ENCODE data around the gene STX18. TPM values are rescaled to one million over a fixed set of nuclear protein-coding genes. Genes with fewer than 3 reads are reported as not detected.
A peak's percentile ranks its signal among the peaks of the same experiment; 100 is the strongest.

Gene STX18
- total RNA-seq, 1 donor from 2014 or later, result 36.5 TPM

DNA sequence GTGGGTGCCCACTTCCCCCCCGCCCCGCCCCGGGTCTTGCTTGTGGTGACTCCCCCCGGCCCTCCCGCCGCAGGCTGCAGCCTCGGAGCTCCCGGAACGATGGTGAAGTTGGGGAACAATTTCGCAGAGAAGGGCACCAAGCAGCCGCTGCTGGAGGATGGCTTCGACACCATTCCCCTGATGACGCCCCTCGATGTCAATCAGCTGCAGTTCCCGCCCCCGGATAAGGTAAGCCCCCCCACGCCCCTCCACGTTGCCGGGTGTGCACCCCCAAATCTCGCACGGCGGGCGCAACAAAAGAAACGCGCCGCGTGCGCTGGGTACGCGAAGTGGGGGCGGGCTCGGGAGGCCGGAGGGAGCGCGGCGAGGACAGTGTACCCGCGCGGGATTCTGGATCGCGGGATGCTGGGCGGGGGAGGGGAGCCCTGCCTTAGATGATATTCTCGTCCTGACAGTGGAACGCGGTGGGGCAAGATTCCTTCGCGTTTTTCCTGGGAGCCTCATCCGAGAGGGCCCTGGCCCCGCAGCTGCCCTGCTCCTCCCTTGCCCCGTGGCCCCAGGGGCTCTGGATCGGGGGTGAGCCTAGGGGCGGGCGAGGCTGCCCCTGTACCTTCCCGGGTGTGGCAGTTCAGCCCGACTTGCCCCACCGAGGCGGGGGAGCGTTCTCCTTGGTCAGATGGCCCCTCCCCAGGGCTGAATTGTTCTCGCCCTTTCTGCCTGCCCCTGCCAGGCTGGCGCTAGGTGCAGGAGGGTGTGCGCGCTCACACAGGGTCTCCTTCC is 154.1 kb downstream of the STX18 start:
- H3K9me3 ChIP-seq, result no peaks in the 10 kb centered on the region
- intact Hi-C loops (cut with DNase I), result no loop called here
- H3K27me3 ChIP-seq (ENCODE audit: low read depth), result peaks cover 67% of the 10 kb centered on the region
- no peak overlapping the region for H3K27ac ChIP-seq
- H3K4me3 ChIP-seq, result peak overlapping the region; percentile 48
- DNase-seq (no peak), ATAC-seq (peak in 1 of 2 donors; percentile 23)
- TF ChIP-seq, protein P1, sequence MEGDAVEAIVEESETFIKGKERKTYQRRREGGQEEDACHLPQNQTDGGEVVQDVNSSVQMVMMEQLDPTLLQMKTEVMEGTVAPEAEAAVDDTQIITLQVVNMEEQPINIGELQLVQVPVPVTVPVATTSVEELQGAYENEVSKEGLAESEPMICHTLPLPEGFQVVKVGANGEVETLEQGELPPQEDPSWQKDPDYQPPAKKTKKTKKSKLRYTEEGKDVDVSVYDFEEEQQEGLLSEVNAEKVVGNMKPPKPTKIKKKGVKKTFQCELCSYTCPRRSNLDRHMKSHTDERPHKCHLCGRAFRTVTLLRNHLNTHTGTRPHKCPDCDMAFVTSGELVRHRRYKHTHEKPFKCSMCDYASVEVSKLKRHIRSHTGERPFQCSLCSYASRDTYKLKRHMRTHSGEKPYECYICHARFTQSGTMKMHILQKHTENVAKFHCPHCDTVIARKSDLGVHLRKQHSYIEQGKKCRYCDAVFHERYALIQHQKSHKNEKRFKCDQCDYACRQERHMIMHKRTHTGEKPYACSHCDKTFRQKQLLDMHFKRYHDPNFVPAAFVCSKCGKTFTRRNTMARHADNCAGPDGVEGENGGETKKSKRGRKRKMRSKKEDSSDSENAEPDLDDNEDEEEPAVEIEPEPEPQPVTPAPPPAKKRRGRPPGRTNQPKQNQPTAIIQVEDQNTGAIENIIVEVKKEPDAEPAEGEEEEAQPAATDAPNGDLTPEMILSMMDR (IDR thresholded peaks at IDR 0.05), result no peak
- no peaks in the 10 kb centered on the region for H3K36me3 ChIP-seq
- H3K4me1 ChIP-seq, result peaks cover 26% of the 10 kb centered on the region

DNA sequence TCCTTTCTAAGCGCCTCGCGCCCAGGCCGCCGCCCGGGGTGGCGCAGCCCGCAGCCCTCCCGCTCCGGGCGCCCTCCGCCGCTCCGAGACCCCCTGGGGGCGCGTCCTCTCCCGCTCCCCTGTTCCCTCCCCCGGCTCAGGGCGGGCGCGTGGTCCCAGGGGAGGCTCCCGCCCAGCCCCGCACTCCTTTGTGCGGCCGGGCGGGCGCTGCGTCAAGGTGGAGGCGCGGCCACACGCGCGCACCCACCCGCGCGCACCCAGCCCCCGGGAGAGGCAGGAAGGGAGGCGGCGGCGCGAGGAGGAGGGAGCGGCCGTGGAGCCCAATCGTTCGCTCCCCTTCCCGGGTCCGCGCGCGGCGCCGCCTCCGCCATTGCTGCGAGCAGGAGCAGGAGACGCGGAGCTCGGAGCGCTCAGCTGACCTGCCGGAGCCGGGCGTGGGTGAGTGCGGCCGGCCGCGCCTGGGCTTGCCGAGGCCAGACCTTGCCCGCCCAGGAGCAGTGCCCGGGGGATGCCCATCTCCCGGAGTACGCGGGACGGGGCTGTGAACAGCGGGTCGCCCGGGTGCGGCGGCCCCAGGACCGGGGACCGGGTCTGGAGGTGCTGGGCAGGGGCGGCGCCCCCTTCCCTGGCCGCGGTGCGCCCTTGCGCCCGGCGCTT is 155.0 kb downstream of the STX18 start, which contains the start of gene NSG1:
Gene NSG1 (plus strand): TSS at position 367 of the 657 bp plus-strand sequence. CDS start 528 bp downstream, outside the sequence.
- no peaks in the 10 kb centered on the region for H3K36me3 ChIP-seq
- TF ChIP-seq, protein P1 (IDR thresholded peaks at IDR 0.05), result no peak
- no peak within 1 kb of the TSS for H3K27ac ChIP-seq
- intact Hi-C loops (cut with DNase I), result no loop called here
- H3K4me3 ChIP-seq, result peak within 1 kb of the TSS; percentile 48
- DNase-seq (no peak), ATAC-seq (peak; percentile 51 to 58)
- H3K9me3 ChIP-seq, result no peaks in the 10 kb centered on the region
- H3K4me1 ChIP-seq, result peaks cover 26% of the 10 kb centered on the region
- H3K27me3 ChIP-seq (ENCODE audit: low read depth), result peaks cover 65% of the 10 kb centered on the region

DNA sequence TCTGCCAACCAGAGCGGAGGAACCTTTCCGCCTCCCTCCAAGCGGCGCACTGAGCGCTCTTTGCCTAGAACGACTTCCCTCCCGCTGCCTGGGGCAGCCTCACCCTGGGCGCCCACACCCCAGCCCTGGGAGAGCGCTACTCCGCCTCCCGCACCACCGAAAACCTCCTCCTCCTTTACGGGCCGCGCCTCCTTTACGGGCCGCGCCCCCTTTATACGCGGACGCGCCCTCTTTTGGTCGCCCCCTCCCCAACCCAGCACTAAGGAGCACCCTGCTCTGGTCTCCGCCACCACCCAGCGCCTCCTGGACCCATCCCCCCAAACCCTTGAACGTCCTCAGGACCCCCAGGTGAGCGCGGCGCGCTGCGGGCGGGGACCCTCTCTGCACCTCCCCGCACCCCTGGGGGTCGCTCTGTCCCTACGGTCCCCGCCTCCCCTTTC is 155.5 kb downstream of the STX18 start:
- H3K36me3 ChIP-seq, result no peaks in the 10 kb centered on the region
- intact Hi-C loops (cut with DNase I), result no loop called here
- H3K4me1 ChIP-seq, result peaks cover 26% of the 10 kb centered on the region
- peak overlapping the region; percentile 48 for H3K4me3 ChIP-seq
- H3K27ac ChIP-seq, result no peak overlapping the region
- peaks cover 65% of the 10 kb centered on the region for H3K27me3 ChIP-seq (ENCODE audit: low read depth)
- peak; percentile 31 to 32 for ATAC-seq
- no peak for DNase-seq
- TF ChIP-seq, protein P1 (IDR thresholded peaks at IDR 0.05), result no peak
- H3K9me3 ChIP-seq, result no peaks in the 10 kb centered on the region

DNA sequence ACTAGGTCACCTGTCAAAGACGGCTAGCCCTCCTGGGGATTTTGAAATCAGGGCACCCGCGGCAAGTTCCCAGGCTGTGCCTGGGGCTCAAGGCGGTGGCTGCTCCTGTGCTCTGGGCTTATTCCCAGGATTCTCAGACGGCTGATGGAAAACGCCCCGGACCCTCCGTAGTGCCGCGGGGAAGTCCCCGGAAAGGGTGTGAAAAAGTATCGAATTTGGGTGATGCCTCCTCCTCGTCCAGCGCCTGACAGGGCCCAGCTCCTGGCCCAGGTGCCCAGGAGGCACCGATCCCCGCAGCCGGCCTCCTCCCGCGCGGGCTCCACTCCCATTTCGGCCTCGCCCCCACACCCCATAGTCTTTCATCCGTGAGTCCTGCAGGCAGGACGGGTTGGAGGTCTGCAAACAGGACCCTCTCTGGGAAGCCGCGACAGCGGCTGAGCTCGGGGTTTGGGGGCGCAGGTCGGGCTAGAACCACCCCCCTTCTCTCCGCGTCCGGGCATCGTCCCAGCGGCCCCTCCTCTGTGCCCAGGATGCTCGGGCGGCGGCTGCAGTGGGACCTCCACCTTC is 156.0 kb downstream of the STX18 start:
- Histone ChIP-seq H3K27me3 (ENCODE audit: low read depth) (peaks cover 65% of the 10 kb centered on the region), H3K4me1 (peaks cover 26% of the 10 kb centered on the region), H3K36me3 (no peaks in the 10 kb centered on the region), H3K4me3 (peak overlapping the region; percentile 48), H3K9me3 (no peaks in the 10 kb centered on the region), H3K27ac (no peak overlapping the region)
- intact Hi-C loops (cut with DNase I), result no loop called here
- DNase-seq (no peak), ATAC-seq (no peak)
- TF ChIP-seq, protein P1 (IDR thresholded peaks at IDR 0.05), result no peak

DNA sequence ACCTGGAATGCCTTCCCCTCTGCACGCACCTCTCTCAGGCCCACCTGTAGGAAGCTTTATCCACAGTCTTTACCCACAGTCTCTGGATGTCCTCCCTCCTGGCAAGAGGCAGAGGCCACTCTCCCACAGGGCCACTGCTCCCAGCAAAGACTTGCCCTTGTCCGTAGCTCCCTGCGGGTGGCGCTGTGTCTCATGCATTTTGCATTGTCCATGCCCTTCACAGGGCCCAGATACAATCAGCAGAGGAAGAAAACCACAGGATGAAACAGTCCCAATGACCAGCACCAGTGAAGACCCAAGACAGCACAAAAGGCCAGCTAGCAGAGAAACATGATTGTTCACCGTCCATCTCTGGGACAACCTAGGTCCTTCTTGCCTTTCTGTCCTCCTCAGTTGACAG is 157.0 kb downstream of the STX18 start:
- H3K27ac ChIP-seq, result no peak overlapping the region
- H3K4me3 ChIP-seq, result no peak overlapping the region
- TF ChIP-seq, protein P1 (IDR thresholded peaks at IDR 0.05), result no peak
- intact Hi-C loops (cut with DNase I), result no loop called here
- peaks cover 26% of the 10 kb centered on the region for H3K4me1 ChIP-seq
- H3K27me3 ChIP-seq (ENCODE audit: low read depth), result peaks cover 60% of the 10 kb centered on the region
- H3K9me3 ChIP-seq, result no peaks in the 10 kb centered on the region
- no peaks in the 10 kb centered on the region for H3K36me3 ChIP-seq
- no peak for ATAC-seq
- no peak for DNase-seq

Data from lower lobe of right lung (tissue), 2 donors.